C4-2B (cell line): ENCODE data around the gene USP32.
"Not testable (repeated sequence)": the region's sequence is repeated elsewhere in the genome, so short reads cannot be mapped to it uniquely, and the experiment has no call there.

ENCODE experiments used
- H3K27ac ChIP-seq: fragments of 450-650 bp; 2 replicates; pipeline ENCODE4 v1.5.1; 2017
- CTCF ChIP-seq: fragments of 450-650 bp; conservative IDR thresholded peaks from 2 replicates; pipeline ENCODE4 v1.5.1; 2017; ENCODE audit warnings: mild to moderate bottlenecking
- ZFX ChIP-seq: fragments of 450-650 bp; IDR thresholded peaks from 2 replicates; pipeline ENCODE4 v1.6.1; 2017

Gene USP32

GRCh38 chr17:60381958-60382357 lies 10.0 kb downstream of the USP32 start:
- TF ChIP-seq ZFX: no peak
- no peak for TF ChIP-seq CTCF
- H3K27ac ChIP-seq: no peak overlapping the region

DNA sequence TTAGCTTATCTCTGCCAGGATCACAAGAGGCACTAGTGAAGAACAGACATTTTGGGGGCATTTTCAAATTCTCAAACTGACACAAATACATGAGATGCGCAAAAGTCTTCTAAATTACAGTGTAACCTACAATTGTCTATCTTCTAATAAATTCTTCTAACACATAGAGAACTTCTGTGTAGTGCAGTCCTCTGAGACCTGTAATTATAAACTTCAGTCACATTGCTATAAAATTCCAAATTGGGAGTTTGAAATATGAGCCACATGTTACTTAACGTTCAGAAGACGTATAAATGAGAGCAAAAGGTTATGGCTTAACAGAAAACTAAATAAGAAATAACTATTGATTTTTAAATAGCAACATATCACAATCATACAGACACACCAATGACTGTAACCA lies 12.5 kb downstream of the USP32 start:
- H3K27ac ChIP-seq: not testable (repeated sequence)

DNA sequence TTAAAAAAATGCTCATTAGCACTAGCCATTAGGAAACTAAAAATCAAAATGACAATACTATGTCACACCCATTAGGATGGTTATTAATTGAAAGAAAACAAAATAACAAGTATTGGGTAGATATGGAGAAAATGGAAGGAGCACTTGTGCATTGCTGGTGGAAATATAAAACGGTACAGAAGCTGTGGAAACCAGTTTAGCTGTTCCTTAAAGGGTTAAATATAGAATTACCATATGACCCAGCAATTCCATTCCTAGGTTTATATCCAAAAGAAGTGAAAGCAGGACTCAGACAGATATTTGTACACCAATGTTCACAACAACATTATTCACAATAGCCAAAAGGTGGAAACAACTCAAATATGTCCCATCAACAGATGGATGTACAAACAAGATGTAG lies 13.7 kb downstream of the USP32 start:
- not testable (repeated sequence) for H3K27ac ChIP-seq

DNA sequence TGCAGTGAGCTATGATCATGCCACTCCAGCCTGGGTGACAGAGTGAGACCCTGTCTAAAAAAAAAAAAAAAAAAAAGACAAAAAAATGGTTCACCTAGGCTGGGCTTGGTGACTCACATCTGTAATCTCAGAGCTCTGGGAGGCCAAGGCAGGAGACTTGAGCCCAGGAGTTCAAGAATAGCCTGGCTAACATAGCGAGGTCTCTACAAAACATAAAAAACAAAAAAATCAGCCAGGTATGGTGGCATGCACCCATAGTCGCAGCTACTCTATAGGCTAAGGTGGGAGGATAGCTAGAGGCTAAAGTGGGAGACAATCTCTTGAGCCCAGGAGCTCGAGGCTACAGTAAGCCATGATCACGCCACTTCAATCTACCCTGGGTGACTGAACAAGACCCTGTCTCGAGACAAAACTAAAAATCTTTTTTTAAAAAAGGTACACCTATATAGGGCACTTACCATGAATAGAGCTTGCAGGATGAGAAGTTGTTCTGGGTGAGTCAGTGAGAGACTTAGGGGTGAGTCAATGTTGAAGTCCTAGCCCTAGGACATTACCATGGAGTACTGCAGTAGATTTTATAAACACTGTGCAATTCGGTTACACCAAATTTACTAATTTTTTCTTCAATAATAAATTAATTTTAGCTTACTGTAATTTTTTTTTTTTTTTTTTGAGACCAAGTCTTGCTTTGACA lies 19.0 kb downstream of the USP32 start:
- H3K27ac ChIP-seq: no peak overlapping the region

DNA sequence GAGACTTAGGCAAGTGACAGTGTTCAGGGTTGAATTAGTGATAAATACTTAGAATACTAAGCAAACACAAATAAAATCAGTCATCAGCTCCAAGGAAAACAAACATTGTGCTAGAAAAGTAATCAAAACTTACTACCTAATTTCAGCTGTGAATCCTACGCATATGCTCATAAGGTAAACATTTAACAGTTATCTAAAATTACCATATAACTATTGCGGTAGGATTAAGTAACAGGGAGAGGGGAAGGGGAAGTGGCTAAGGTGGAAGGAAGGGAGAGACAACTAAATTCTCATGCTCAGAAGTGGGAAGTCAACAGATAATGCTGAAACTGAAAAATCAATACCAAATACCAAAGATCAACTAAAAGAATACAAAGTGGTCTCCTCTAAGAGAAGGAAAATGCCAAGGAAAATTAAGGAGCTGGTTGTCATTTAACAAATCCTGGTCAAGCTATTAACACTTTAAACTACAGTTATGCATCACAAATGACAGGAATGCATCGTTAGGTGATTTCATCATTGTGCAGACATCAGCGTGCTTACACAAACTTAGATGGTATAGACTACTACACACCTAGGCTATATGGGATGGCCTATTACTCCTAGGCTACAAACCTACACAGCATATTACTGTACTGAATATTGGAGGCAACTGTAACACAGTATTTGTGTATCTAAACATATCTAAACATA lies 20.0 kb downstream of the USP32 start:
- H3K27ac ChIP-seq: no peak overlapping the region
- TF ChIP-seq CTCF: no peak
- TF ChIP-seq ZFX: no peak

More for the DNA sequence above, 19.0 kb downstream of the USP32 start:
- TF ChIP-seq ZFX: no peak
- TF ChIP-seq CTCF: no peak

DNA sequence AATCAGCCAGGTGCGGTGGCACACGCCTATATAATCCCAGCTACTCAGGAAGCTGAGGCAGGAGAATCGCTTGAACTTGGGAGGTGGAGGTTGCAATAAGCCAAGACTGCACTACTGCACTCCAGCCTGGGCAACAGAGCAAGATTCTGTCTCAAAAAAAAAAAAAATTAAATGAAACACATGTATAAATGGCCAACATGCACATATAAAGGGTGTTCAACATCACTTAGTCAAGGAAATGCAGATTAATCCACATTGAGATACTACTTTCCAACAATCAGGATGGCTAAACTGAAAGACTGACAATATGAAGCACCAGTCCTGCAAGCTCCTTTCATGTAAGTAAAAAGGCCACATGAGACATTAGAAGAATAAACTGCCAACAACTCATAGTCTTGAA lies 20.5 kb downstream of the USP32 start:
- no peak overlapping the region for H3K27ac ChIP-seq

DNA sequence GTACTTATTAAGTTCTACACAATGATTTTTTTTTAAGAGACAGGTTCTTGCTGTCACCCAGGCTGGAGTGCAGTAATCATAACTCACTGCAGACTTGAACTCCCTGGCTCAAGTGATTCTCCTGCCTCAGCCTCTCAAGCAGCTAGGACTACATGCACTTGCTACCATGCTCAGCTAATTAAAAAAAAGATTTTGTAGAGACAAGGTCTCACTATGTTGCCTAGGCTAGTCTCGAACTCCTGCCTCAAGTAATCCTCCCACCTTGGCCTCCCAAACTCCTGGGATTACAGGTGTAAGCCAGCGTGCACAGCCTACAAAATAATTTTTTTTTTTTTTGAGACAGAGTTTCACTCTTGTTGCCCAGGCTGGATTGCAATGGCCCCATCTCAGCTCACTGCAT lies 22.2 kb downstream of the USP32 start:
- no peak for TF ChIP-seq ZFX
- TF ChIP-seq CTCF: no peak
- H3K27ac ChIP-seq: no peak overlapping the region

More for the DNA sequence above, 20.5 kb downstream of the USP32 start:
- TF ChIP-seq ZFX (no peak), CTCF (no peak)

GRCh38 chr17:60363700-60364405 lies 28.1 kb downstream of the USP32 start:
- no peak for TF ChIP-seq ZFX
- no peak for TF ChIP-seq CTCF
- no peak overlapping the region for H3K27ac ChIP-seq
